H9 (cell line): ENCODE measurements around the gene MPV17L2. TPM values are rescaled to one million over a fixed set of nuclear protein-coding genes. Genes with fewer than 3 reads are reported as not detected.

ENCODE experiments used
- DNase-seq: peaks from one replicate; pipeline ENCODE4 v3.0.0-alpha.2; 2017
- H2AFZ ChIP-seq: one replicate; pipeline ENCODE4 v1.6.1; 2013; ENCODE audit warnings: mild to moderate bottlenecking, low read length, control low read depth, moderate library complexity
- H2AK5ac ChIP-seq: 2 replicates; pipeline ENCODE4 v1.6.1; 2013; ENCODE audit warnings: low read length, control low read depth, mixed read lengths; ENCODE audit not compliant: insufficient read length
- H2BK120ac ChIP-seq: one replicate; pipeline ENCODE4 v1.6.1; 2013; ENCODE audit warnings: low read depth, mild to moderate bottlenecking, low read length, control low read depth, inconsistent platforms; ENCODE audit not compliant: poor library complexity, severe bottlenecking
- H2BK12ac ChIP-seq: 2 replicates; pipeline ENCODE4 v1.6.1; 2013; ENCODE audit warnings: low read length, control low read depth, mixed read lengths, low read depth; ENCODE audit not compliant: insufficient read length
- H2BK15ac ChIP-seq: 2 replicates; pipeline ENCODE4 v1.6.1; 2013; ENCODE audit warnings: low read depth, low read length, control low read depth
- H2BK20ac ChIP-seq: one replicate; pipeline ENCODE4 v1.6.1; 2013; ENCODE audit warnings: low read depth, mild to moderate bottlenecking, low read length, control low read depth, inconsistent platforms; ENCODE audit not compliant: poor library complexity, severe bottlenecking
- H2BK5ac ChIP-seq: 2 replicates; pipeline ENCODE4 v1.6.1; 2013; ENCODE audit warnings: low read length, control low read depth, mixed read lengths; ENCODE audit not compliant: insufficient read length
- H3K14ac ChIP-seq: 2 replicates; pipeline ENCODE4 v1.6.1; 2013; ENCODE audit warnings: low read length, control low read depth; ENCODE audit not compliant: insufficient read depth
- H3K18ac ChIP-seq: 2 replicates; pipeline ENCODE4 v1.6.1; 2013; ENCODE audit warnings: low read depth, mild to moderate bottlenecking, mixed read lengths, low read length, control low read depth; ENCODE audit not compliant: insufficient read length
- H3K23ac ChIP-seq: 2 replicates; pipeline ENCODE4 v1.6.1; 2013; ENCODE audit warnings: low read length, control low read depth, mixed read lengths, low read depth; ENCODE audit not compliant: insufficient read length
- H3K23me2 ChIP-seq: 2 replicates; pipeline ENCODE4 v1.6.1; 2013; ENCODE audit warnings: low read depth, mild to moderate bottlenecking, mixed read lengths, low read length, control low read depth; ENCODE audit not compliant: insufficient read length, poor library complexity, severe bottlenecking
- H3K27ac ChIP-seq: 2 replicates; pipeline ENCODE4 v1.5.1; 2013; ENCODE audit warnings: low read length, control low read depth, mixed read lengths, low read depth; ENCODE audit not compliant: insufficient read length
- H3K27me3 ChIP-seq: 2 replicates; pipeline ENCODE4 v1.6.1; 2013; ENCODE audit warnings: low read length, control low read depth, inconsistent platforms; ENCODE audit not compliant: insufficient read depth
- H3K4ac ChIP-seq: 2 replicates; pipeline ENCODE4 v1.6.1; 2013; ENCODE audit warnings: low read depth, mild to moderate bottlenecking, control low read depth, inconsistent platforms, low read length, moderate library complexity
- H3K4me1 ChIP-seq: 2 replicates; pipeline ENCODE4 v1.6.1; 2013; ENCODE audit warnings: low read length, control low read depth, inconsistent platforms; ENCODE audit not compliant: insufficient read depth
- H3K4me2 ChIP-seq: 2 replicates; pipeline ENCODE4 v1.6.1; 2013; ENCODE audit warnings: low read length, control low read depth, mixed read lengths; ENCODE audit not compliant: insufficient read length, insufficient read depth
- H3K56ac ChIP-seq: 2 replicates; pipeline ENCODE4 v1.6.1; 2013; ENCODE audit warnings: low read depth, mild to moderate bottlenecking, mixed read lengths, low read length, control low read depth; ENCODE audit not compliant: insufficient read length
- H3K79me1 ChIP-seq: 2 replicates; pipeline ENCODE4 v1.6.1; 2013; ENCODE audit warnings: low read depth, mild to moderate bottlenecking, moderate library complexity, low read length, control low read depth, inconsistent platforms; ENCODE audit not compliant: insufficient read depth, poor library complexity, severe bottlenecking
- H3K79me2 ChIP-seq: 2 replicates; pipeline ENCODE4 v1.6.1; 2013; ENCODE audit warnings: low read length, control low read depth, inconsistent platforms; ENCODE audit not compliant: insufficient read depth
- H3K9ac ChIP-seq: 2 replicates; pipeline ENCODE4 v1.6.1; 2013; ENCODE audit warnings: low read length, control low read depth, mixed read lengths; ENCODE audit not compliant: insufficient read length; ENCODE audit errors: extremely low read depth
- H3K9me3 ChIP-seq: one replicate; pipeline ENCODE4 v1.6.1; 2013; ENCODE audit warnings: low read depth, low read length, inconsistent platforms; ENCODE audit not compliant: control insufficient read depth
- H3T11ph ChIP-seq: one replicate; pipeline ENCODE4 v1.6.1; 2013; ENCODE audit warnings: mild to moderate bottlenecking, low read length, control low read depth, inconsistent platforms
- H4K20me1 ChIP-seq: one replicate; pipeline ENCODE4 v1.6.1; 2013; ENCODE audit not compliant: control insufficient read depth, insufficient read length, insufficient read depth
- H4K5ac ChIP-seq: 2 replicates; pipeline ENCODE4 v1.6.1; 2013; ENCODE audit warnings: low read depth, mild to moderate bottlenecking, mixed read lengths, low read length, control low read depth; ENCODE audit not compliant: insufficient read length
- H4K8ac ChIP-seq: replicated peaks from 2 replicates; pipeline ENCODE4 v1.6.1; 2013; ENCODE audit warnings: low read length, control low read depth, mixed read lengths, low read depth; ENCODE audit not compliant: insufficient read length
- H4K91ac ChIP-seq: 2 replicates; pipeline ENCODE4 v1.6.1; 2013; ENCODE audit warnings: low read depth, mild to moderate bottlenecking, moderate library complexity, mixed read lengths, low read length, control low read depth; ENCODE audit not compliant: insufficient read length
- H3K27ac Mint-ChIP-seq, 3 experiments: 2 replicates in 2 of 3; 3 replicates in 1 of 3; pipeline ENCODE4 v1.8.0; 2020 to 2021; ENCODE audit warnings: mixed read lengths in 3 of 3, mild to moderate bottlenecking in 1 of 3, moderate library complexity in 1 of 3
- H3K27me3 Mint-ChIP-seq: 2 replicates; pipeline ENCODE4 v1.8.0; 2021; ENCODE audit warnings: low read depth, mild to moderate bottlenecking, moderate library complexity, mixed read lengths
- H3K36me3 Mint-ChIP-seq, 3 experiments: 2 replicates in 2 of 3; 3 replicates in 1 of 3; pipeline ENCODE4 v1.8.0; 2020 to 2021; ENCODE audit warnings: low read depth in 3 of 3, mixed read lengths in 3 of 3; ENCODE audit not compliant: insufficient read depth in 1 of 3
- H3K4me1 Mint-ChIP-seq, 2 experiments: 2 replicates each; pipeline ENCODE4 v1.8.0; 2020; ENCODE audit warnings: mixed read lengths in 2 of 2
- H3K4me3 Mint-ChIP-seq, 2 experiments: 2 replicates in 1 of 2; 3 replicates in 1 of 2; pipeline ENCODE4 v1.8.0; 2020 to 2021; ENCODE audit warnings: mild to moderate bottlenecking in 2 of 2, mixed read lengths in 2 of 2, moderate library complexity in 1 of 2
- H3K9me3 Mint-ChIP-seq, 2 experiments: 2 replicates in 1 of 2; 3 replicates in 1 of 2; pipeline ENCODE4 v1.8.0; 2020; ENCODE audit warnings: mild to moderate bottlenecking in 2 of 2, mixed read lengths in 2 of 2, moderate library complexity in 1 of 2
- WGBS: extraction: QIAGEN DNeasy Blood & Tissue Kit; methylation state at CpG from one replicate; pipeline ENCODE4 v1.1.7; 2013; ENCODE audit warnings: missing lambda C conversion rate, low lambda C conversion rate, mixed read lengths; ENCODE audit not compliant: insufficient read length; ENCODE audit errors: extremely low coverage; 5-methylcytosine and 5-hydroxymethylcytosine counted together
- total RNA-seq: library from RNA; stranded (reverse); gene quantifications from 2 replicates; pipeline ENCODE4 v1.2.1, GENCODE V29; 2021
- TF ChIP-seq, protein P1 (sequence below): fragments of 200-600 bp; sonication (generic); conservative IDR thresholded peaks from 3 replicates; pipeline ENCODE4 v1.8.0; 2021; ENCODE audit warnings: antibody characterized with exemption, mild to moderate bottlenecking

MPV17L2 gene
- total RNA-seq, 1 experiment from 2014 or later = 26.4 TPM

- no peaks in the 10 kb centered on the region; a peak in 1 of 5 replicates for H3K9me3 Mint-ChIP-seq
- Histone ChIP-seq H3K79me2 (peaks cover 2% of the 10 kb centered on the region; the same call in 1 of the 2 replicates), H2AFZ (no peak overlapping the region), H2BK15ac (no peak overlapping the region), H3K23ac (no peak overlapping the region), H3K56ac (no peak overlapping the region), H2BK20ac (no peak overlapping the region), H4K20me1 (no peaks in the 10 kb centered on the region), H3K9me3 (no peaks in the 10 kb centered on the region), H3T11ph (no peak overlapping the region), H3K4me1 (no peaks in the 10 kb centered on the region; the same call in 1 of the 2 replicates), H3K27ac (no peak overlapping the region), H4K91ac (no peak overlapping the region), H3K79me1 (peaks cover 6% of the 10 kb centered on the region), H3K4ac (no peak overlapping the region), H2AK5ac (no peak overlapping the region), H2BK120ac (no peak overlapping the region), H4K8ac (no peak overlapping the region), H4K5ac (no peak overlapping the region), H3K4me2 (no peak overlapping the region), H3K23me2 (peaks cover 8% of the 10 kb centered on the region), H2BK5ac (no peak overlapping the region), H2BK12ac (no peak overlapping the region), H3K27me3 (no peaks in the 10 kb centered on the region), H3K14ac (no peak overlapping the region), H3K18ac (no peak overlapping the region), H3K9ac (no peak overlapping the region)
- TF ChIP-seq, protein P1, sequence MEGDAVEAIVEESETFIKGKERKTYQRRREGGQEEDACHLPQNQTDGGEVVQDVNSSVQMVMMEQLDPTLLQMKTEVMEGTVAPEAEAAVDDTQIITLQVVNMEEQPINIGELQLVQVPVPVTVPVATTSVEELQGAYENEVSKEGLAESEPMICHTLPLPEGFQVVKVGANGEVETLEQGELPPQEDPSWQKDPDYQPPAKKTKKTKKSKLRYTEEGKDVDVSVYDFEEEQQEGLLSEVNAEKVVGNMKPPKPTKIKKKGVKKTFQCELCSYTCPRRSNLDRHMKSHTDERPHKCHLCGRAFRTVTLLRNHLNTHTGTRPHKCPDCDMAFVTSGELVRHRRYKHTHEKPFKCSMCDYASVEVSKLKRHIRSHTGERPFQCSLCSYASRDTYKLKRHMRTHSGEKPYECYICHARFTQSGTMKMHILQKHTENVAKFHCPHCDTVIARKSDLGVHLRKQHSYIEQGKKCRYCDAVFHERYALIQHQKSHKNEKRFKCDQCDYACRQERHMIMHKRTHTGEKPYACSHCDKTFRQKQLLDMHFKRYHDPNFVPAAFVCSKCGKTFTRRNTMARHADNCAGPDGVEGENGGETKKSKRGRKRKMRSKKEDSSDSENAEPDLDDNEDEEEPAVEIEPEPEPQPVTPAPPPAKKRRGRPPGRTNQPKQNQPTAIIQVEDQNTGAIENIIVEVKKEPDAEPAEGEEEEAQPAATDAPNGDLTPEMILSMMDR = no peak
- no peak for DNase-seq
- H3K4me1 Mint-ChIP-seq = peaks cover 17 to 20% of the 10 kb centered on the region in 2 experiments
- H3K4me3 Mint-ChIP-seq = no peak overlapping the region
- no peaks in the 10 kb centered on the region; the same call in 1 of the 2 replicates for H3K27me3 Mint-ChIP-seq
- H3K27ac Mint-ChIP-seq = no peak overlapping the region
- H3K36me3 Mint-ChIP-seq = peaks cover 18 to 41% (median 41%) of the 10 kb centered on the region in 3 experiments
- no CpG with 5 or more reads among the region's 7 CpGs for WGBS
Measured at GRCh38 chr19:18196511-18196845, 3.5 kb downstream of the MPV17L2 start.
